KOPT-K1 (cell line): ENCODE results near the gene TPRN.

ENCODE experiments used
- H3K27ac ChIP-seq: fragments of 200-600 bp; sonication (generic); 2 replicates; pipeline ENCODE4 v1.5.1; 2016; ENCODE audit warnings: antibody characterized with exemption, mild to moderate bottlenecking, low read depth, low read length; ENCODE audit not compliant: poor library complexity, severe bottlenecking
- H3K36me3 ChIP-seq: fragments of 200-600 bp; sonication (generic); 2 replicates; pipeline ENCODE4 v1.5.1; 2017; ENCODE audit warnings: antibody characterized with exemption, mild to moderate bottlenecking, low read length, moderate library complexity; ENCODE audit not compliant: insufficient read depth
- H3K9me3 ChIP-seq: fragments of 200-600 bp; sonication (generic); 2 replicates; pipeline ENCODE4 v1.5.1; 2017; ENCODE audit warnings: antibody characterized with exemption, low read length, mild to moderate bottlenecking; ENCODE audit not compliant: insufficient read depth, poor library complexity, severe bottlenecking

Gene TPRN

GRCh38 chr9:137230705-137231371 lies 30.3 kb upstream of the TPRN start, which contains the start of gene SLC34A3:
Gene SLC34A3, plus strand, starts transcription at chr9:137230901. Its CDS starts 802 bp downstream, at chr9:137231703.
- Histone ChIP-seq H3K9me3 (no peaks in the 10 kb centered on the region), H3K36me3 (no peaks in the 10 kb centered on the region), H3K27ac (no peak within 1 kb of the TSS)

DNA sequence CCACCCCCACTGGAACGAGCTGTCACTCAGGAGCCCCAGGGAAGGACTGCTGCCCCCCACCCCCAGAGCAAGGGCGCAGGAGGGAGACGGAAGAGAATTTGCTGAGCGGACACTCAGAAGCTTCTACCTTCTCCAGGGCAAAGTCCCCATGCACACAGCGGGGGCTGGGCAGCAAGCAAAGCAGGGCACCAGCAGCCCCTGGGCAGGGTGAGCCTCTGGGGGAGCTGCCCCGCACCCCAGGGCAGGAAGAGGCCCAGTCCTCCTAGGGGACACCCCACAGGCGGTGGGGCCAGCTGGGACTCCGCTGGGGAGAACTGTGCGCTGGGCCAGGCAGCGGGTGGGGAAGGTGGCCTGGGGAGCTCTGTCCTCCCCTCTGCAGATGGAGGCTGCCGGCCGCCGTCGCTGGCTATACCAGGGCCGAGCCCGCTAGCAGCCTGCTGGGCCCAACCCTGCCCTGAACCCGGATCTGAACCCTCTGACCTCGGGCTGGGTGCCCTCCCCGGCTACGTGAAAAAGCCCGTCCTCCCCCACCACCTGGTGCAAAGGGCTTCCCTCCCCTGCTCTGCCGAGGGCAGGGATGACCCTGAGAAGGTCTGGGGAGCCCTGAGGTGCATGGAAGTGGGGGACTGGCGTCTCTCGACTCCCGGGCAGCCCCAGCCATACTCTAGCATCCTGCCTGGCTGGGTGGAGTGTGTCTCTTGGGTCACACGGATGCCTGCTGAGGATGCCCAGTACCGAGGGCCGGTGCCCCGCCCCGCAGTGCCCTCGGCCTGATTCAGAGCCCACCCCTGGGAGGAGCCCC lies 29.6 kb upstream of the TPRN start:
- Histone ChIP-seq H3K9me3 (no peaks in the 10 kb centered on the region), H3K27ac (no peak overlapping the region), H3K36me3 (no peaks in the 10 kb centered on the region)

DNA sequence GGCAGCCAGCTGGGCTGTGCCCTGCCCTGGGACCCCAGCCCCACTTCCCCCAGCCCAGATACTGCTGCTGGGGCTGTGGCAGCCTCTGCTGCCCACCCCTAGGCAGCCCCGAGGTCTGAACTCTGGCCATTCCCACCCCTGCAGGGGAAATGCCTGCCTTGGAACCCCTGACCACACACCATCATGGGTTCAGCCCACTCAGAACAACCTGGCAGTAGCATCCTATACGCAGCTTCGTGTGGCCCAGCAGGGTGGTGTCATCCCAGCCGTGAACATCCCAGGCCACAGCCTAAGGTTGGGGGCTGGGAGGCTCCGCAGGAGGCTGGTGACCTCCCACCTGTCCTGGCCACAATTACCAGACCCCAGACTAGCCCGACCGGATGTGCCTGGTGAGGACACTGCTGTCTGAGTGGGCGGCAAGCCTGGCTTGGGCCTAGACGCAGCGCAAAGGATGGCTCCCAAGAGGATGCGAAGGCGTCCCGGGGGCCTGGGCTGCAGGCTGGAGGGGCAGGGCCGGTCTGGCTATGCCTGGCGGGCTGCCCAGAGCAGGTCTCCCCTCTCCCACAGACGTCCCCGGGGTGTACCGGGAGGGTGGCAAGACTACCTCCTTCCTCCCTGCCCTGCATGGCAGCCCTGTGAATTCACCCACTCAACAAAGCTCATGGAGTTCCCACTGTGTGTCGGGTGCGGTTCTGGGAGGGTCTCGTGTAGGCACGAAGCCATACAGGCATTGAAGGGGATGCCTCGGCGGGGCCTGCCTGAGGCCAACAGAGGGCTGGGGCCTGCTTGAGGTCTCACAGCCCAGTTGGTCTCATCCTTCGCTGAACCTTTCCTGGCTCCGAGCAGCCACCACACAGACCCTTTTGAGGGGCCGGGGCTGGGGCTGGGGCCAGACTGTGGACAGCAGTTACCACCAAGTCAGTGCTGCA lies 28.7 kb upstream of the TPRN start:
- Histone ChIP-seq H3K9me3 (no peaks in the 10 kb centered on the region), H3K27ac (no peak overlapping the region), H3K36me3 (no peaks in the 10 kb centered on the region)

GRCh38 chr9:137228506-137228967 lies 28.0 kb upstream of the TPRN start:
- H3K9me3 ChIP-seq, result no peaks in the 10 kb centered on the region
- H3K36me3 ChIP-seq, result no peaks in the 10 kb centered on the region
- H3K27ac ChIP-seq, result no peak overlapping the region

- H3K36me3 ChIP-seq, result no peaks in the 10 kb centered on the region
- no peaks in the 10 kb centered on the region for H3K9me3 ChIP-seq
- no peak overlapping the region for H3K27ac ChIP-seq
Measured at GRCh38 chr9:137227853-137228505, 27.4 kb upstream of the TPRN start.

- Histone ChIP-seq H3K27ac (no peak within 1 kb of the TSS), H3K36me3 (no peaks in the 10 kb centered on the region), H3K9me3 (no peaks in the 10 kb centered on the region)
Measured at GRCh38 chr9:137227054-137227852, 26.7 kb upstream of the TPRN start, which contains the start of gene RNF224. Gene RNF224, plus strand, starts transcription at chr9:137227502. Its CDS starts 834 bp downstream, at chr9:137228336.

GRCh38 chr9:137226338-137227053 lies 26.0 kb upstream of the TPRN start:
- Histone ChIP-seq H3K9me3 (no peaks in the 10 kb centered on the region), H3K27ac (no peak overlapping the region), H3K36me3 (no peaks in the 10 kb centered on the region)

- Histone ChIP-seq H3K9me3 (no peaks in the 10 kb centered on the region), H3K27ac (no peak overlapping the region), H3K36me3 (no peaks in the 10 kb centered on the region)
Measured at GRCh38 chr9:137225699-137226331, 25.3 kb upstream of the TPRN start.

GRCh38 chr9:137224830-137225694 lies 24.5 kb upstream of the TPRN start, which contains the start of gene CYSRT1:
Gene CYSRT1, plus strand, starts transcription at chr9:137225174. Its CDS starts 448 bp downstream, at chr9:137225622.
- Histone ChIP-seq H3K36me3 (no peaks in the 10 kb centered on the region), H3K27ac (peak within 1 kb of the TSS; percentile 88), H3K9me3 (no peaks in the 10 kb centered on the region)

DNA sequence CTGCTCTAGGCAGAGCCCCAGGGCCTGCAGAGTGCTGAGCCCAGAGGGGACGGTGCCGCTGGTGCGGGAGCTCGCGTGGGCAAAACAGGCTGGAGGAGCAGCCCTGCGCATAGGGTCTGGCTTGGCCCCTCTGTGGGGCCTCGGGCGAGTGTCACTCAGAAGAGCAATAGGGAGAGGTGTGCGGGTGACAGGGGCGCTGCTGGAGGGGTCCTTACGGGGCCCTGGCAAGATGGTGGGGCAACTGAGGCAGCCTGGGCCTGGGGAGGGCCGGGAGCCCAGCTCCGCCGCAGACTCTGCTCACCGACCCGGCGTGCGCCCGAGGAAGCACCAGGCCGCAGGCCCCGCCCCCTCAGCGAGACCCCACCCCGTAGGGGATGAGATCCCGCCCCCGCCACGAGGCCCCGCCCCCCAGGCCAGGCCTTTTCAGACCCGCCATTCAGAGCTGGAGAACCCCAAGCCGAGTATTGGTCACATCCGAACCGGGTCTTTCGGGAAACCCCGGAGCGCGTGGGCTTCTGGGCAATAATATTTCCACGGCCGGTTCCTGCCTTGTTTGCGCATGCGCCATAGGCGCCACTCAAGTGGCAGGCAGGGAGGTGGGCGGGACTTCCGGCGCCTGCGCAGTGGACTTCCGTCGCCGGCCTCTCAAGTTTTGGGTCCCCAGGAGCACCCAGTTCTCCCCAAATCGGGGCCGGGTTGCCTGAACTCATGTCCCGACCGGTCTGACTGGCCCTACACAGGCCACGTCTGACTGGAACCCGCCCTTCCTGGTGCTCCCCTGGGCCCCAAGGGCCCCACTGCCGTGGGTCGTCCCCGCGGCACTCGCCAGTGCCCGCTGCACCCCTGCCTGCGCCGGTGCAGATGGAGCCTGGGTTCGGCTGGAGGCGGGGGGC lies 22.8 kb upstream of the TPRN start:
- Histone ChIP-seq H3K9me3 (no peaks in the 10 kb centered on the region), H3K36me3 (peaks cover 7% of the 10 kb centered on the region; the same call in 1 of the 2 replicates), H3K27ac (peak overlapping the region; percentile 88)
